HL-60/S4 treated with retinoic acid at 250 ng/mL for 4 days and 3 days (cell line): ENCODE measurements around the gene GNAS-AS1.

Experiments used
- in situ Hi-C: fragments of 300-500 bp; cut with MboI; formaldehyde crosslinking; loops from 2 replicates; pipeline ENCODE4 v1.7.0; 2022; ENCODE audit warnings: low sequenced_read_pairs

Gene GNAS-AS1

GRCh38 chr20:58850693-58851174, at the start of gene GNAS-AS1:
GNAS-AS1 (minus strand) TSS chr20:58850902.
- in situ Hi-C loops, result loop anchor here (25.0 kb wide), 2 partner anchors 562 to 613 kb away; partner anchors contain the start of gene ANKRD60

GRCh38 chr20:58900397-58900796, 49.7 kb upstream of the GNAS-AS1 start:
- in situ Hi-C loops, result no loop called here

- in situ Hi-C loops, result no loop called here
Measured at GRCh38 chr20:58899512-58899911, 48.8 kb upstream of the GNAS-AS1 start.

- in situ Hi-C loops, result no loop called here
Measured at GRCh38 chr20:58898629-58899408, 48.1 kb upstream of the GNAS-AS1 start.

GRCh38 chr20:58897488-58897887, 46.8 kb upstream of the GNAS-AS1 start:
- in situ Hi-C loops, result no loop called here

- in situ Hi-C loops, result no loop called here
Measured at GRCh38 chr20:58896820-58897219, 46.1 kb upstream of the GNAS-AS1 start.

- in situ Hi-C loops, result no loop called here
Measured at GRCh38 chr20:58895448-58896180, 44.9 kb upstream of the GNAS-AS1 start.

GRCh38 chr20:58894652-58895447, 44.1 kb upstream of the GNAS-AS1 start:
- in situ Hi-C loops, result no loop called here

GRCh38 chr20:58893355-58894120, 42.8 kb upstream of the GNAS-AS1 start:
- in situ Hi-C loops, result no loop called here

- in situ Hi-C loops, result no loop called here
Measured at GRCh38 chr20:58892932-58893224, 42.2 kb upstream of the GNAS-AS1 start.

- in situ Hi-C loops, result no loop called here
Measured at GRCh38 chr20:58892141-58892931, 41.6 kb upstream of the GNAS-AS1 start.

GRCh38 chr20:58891718-58892140, 41.0 kb upstream of the GNAS-AS1 start:
- in situ Hi-C loops, result no loop called here

- in situ Hi-C loops, result no loop called here
Measured at GRCh38 chr20:58891086-58891717, 40.5 kb upstream of the GNAS-AS1 start.

GRCh38 chr20:58890518-58891085, 39.9 kb upstream of the GNAS-AS1 start:
- in situ Hi-C loops, result no loop called here

GRCh38 chr20:58889798-58890517, 39.3 kb upstream of the GNAS-AS1 start:
- in situ Hi-C loops, result no loop called here

GRCh38 chr20:58889334-58889760, 38.6 kb upstream of the GNAS-AS1 start:
- in situ Hi-C loops, result no loop called here

- in situ Hi-C loops, result no loop called here
Measured at GRCh38 chr20:58888521-58889333, 38.0 kb upstream of the GNAS-AS1 start.
